HepG2 (cell line): Measurements from ENCODE around the gene DICER1. TPM values are rescaled to one million over a fixed set of nuclear protein-coding genes. Genes with fewer than 3 reads are reported as not detected.

Source experiments
- ATAC-seq: fragments of 200-7000 bp; cut with Tn5 transposase; 3 replicates; pipeline ENCODE4 v1.9.1; 2020; ENCODE audit warnings: mild to moderate bottlenecking, moderate library complexity
- BruUV-seq: library from RNA; stranded (reverse); fragments of 400-500 nt; replicated peaks from 2 replicates; lab custom pipeline; 2021; lab: Mats Ljungman, UMichigan
- CTCF ChIA-PET: fragments of 300-600 bp; formaldehyde crosslinking; extraction: SDS; loops from one replicate; lab custom pipeline; 2021; ENCODE audit warnings: low total read pairs, inconsistent platforms, low intra/inter-chr PET ratio; lab: Yijun Ruan, JAX
- POLR2A ChIA-PET: fragments of 350-600 bp; sonication (Branson Sonifier 250); formaldehyde crosslinking; loops from one replicate; lab custom pipeline; 2020; ENCODE audit warnings: antibody characterized with exemption, inconsistent platforms; lab: Yijun Ruan, JAX
- DNase-seq: peaks from one replicate; pipeline ENCODE4 v3.0.0-alpha.2; 2015; ENCODE audit warnings: low spot score
- FAIRE-seq: peaks from 3 replicates; lab custom pipeline; 2011; peaks lifted over from hg19 to GRCh38; lab: Jason Lieb, UNC
- H2AFZ ChIP-seq: one replicate; pipeline ENCODE4 v1.6.1; 2011; ENCODE audit warnings: low read length, inconsistent platforms
- H3K27ac ChIP-seq: fragments of 300-600 bp; 3 replicates; pipeline ENCODE4 v1.8.0; 2011; ENCODE audit warnings: mixed run types, mild to moderate bottlenecking, mixed read lengths, low read length, inconsistent platforms; ENCODE audit not compliant: insufficient read depth; ENCODE audit errors: extremely low read length
- H3K27me3 ChIP-seq, 2 experiments: fragments of 200-600 bp in 1 of 2; 2 replicates in 1 of 2; 3 replicates in 1 of 2; pipeline versions ENCODE4 v1.6.0 to v1.8.0; 2011; ENCODE audit warnings: low read length in 2 of 2, mild to moderate bottlenecking in 2 of 2, moderate library complexity in 2 of 2, inconsistent platforms in 1 of 2; ENCODE audit not compliant: insufficient read depth in 2 of 2, control insufficient read depth in 1 of 2
- H3K36me3 ChIP-seq, 2 experiments: fragments of 200-600 bp in 1 of 2; replicated peaks in 1 of 2; 2 replicates in 1 of 2; 3 replicates in 1 of 2; pipeline versions ENCODE4 v1.5.1 to v1.8.0; 2011; ENCODE audit warnings: low read length in 2 of 2, inconsistent platforms in 1 of 2; ENCODE audit not compliant: insufficient read depth in 2 of 2, control insufficient read depth in 1 of 2
- H3K4me1 ChIP-seq: 2 replicates; pipeline ENCODE4 v1.5.1; 2012; ENCODE audit warnings: low read length, inconsistent platforms; ENCODE audit not compliant: insufficient read depth
- H3K4me2 ChIP-seq: 2 replicates; pipeline ENCODE4 v1.6.0; 2011; ENCODE audit warnings: low read depth, low read length, inconsistent platforms
- H3K4me3 ChIP-seq, 3 experiments: fragments of 200-600 bp in 1 of 3; sonication (generic), shearing (Covaris generic) in 1 of 3; replicated peaks in 1 of 3; 2 replicates each; pipeline ENCODE4 v1.5.1; 2011 to 2016; ENCODE audit warnings: low read length in 3 of 3, inconsistent platforms in 2 of 3, low read depth in 2 of 3, mild to moderate bottlenecking in 2 of 3, control low read depth in 1 of 3, mixed read lengths in 1 of 3; ENCODE audit not compliant: insufficient read depth in 1 of 3
- H3K79me2 ChIP-seq: one replicate; pipeline ENCODE4 v1.6.1; 2011; ENCODE audit warnings: low read length, inconsistent platforms; ENCODE audit not compliant: insufficient read depth
- H3K9ac ChIP-seq: 2 replicates; pipeline ENCODE4 v1.6.0; 2011; ENCODE audit warnings: mild to moderate bottlenecking, low read depth, low read length, inconsistent platforms; ENCODE audit not compliant: insufficient read depth
- H3K9me3 ChIP-seq: 2 replicates; pipeline ENCODE4 v1.5.1; 2012; ENCODE audit warnings: mild to moderate bottlenecking, low read length
- H4K20me1 ChIP-seq: 2 replicates; pipeline ENCODE4 v1.6.0; 2011; ENCODE audit warnings: inconsistent platforms, mild to moderate bottlenecking, low read length, moderate library complexity; ENCODE audit not compliant: insufficient read depth
- CTCF ChIP-seq: sonication (generic); formaldehyde crosslinking; IDR thresholded peaks from 2 replicates; pipeline ENCODE4 v1.5.0; 2020; ENCODE audit warnings: mild to moderate bottlenecking, missing genetic modification reagents, moderate library complexity
- JARID2 ChIP-seq: sonication (generic); formaldehyde crosslinking; IDR thresholded peaks from 2 replicates; pipeline ENCODE4 v1.8.1; 2023; ENCODE audit warnings: missing genetic modification reagents, inconsistent platforms; ENCODE audit not compliant: insufficient replicate concordance
- KAT8 ChIP-seq: IDR thresholded peaks from 2 replicates; pipeline ENCODE4 v1.6.1; 2016; ENCODE audit warnings: missing genetic modification reagents, missing compliant biosample characterization
- MED8 ChIP-seq: sonication (generic); formaldehyde crosslinking; IDR thresholded peaks from 2 replicates; pipeline ENCODE4 v1.8.1; 2023; ENCODE audit warnings: mild to moderate bottlenecking, missing genetic modification reagents; ENCODE audit not compliant: insufficient replicate concordance
- RARG ChIP-seq: sonication (generic); formaldehyde crosslinking; IDR thresholded peaks from 2 replicates; pipeline ENCODE4 v1.4.0; 2020; ENCODE audit warnings: low read depth, mild to moderate bottlenecking, missing genetic modification reagents
- RBM39 ChIP-seq: fragments of 200-400 bp; formaldehyde crosslinking; IDR thresholded peaks from one replicate; pipeline ENCODE4 v1.6.1; 2018; ENCODE audit warnings: antibody characterized with exemption, mild to moderate bottlenecking, low read depth, low read length; ENCODE audit not compliant: poor library complexity, severe bottlenecking
- RFX3 ChIP-seq: IDR thresholded peaks from 2 replicates; pipeline ENCODE4 v1.6.1; 2016; ENCODE audit warnings: missing biosample characterization, missing genetic modification reagents
- TCF12 ChIP-seq, 2 experiments: fragments of 450-650 bp in 1 of 2; sonication (generic) in 1 of 2; formaldehyde crosslinking in 1 of 2; IDR thresholded peaks; 2 replicates each; pipeline versions ENCODE4 v1.6.1 to v1.8.0; 2017 to 2022; ENCODE audit warnings: antibody characterized with exemption in 1 of 2, mild to moderate bottlenecking in 1 of 2, missing genetic modification reagents in 1 of 2, moderate library complexity in 1 of 2
- ZNF263 ChIP-seq: sonication (generic); formaldehyde crosslinking; IDR thresholded peaks from 2 replicates; pipeline ENCODE4 v1.4.0; 2020; ENCODE audit warnings: missing genetic modification reagents
- ZNF3 ChIP-seq: IDR thresholded peaks from 2 replicates; pipeline ENCODE4 v1.7.0; 2017; ENCODE audit warnings: inconsistent platforms
- ZNF562 ChIP-seq: sonication (generic); formaldehyde crosslinking; IDR thresholded peaks from 2 replicates; pipeline ENCODE4 v1.8.0; 2022; ENCODE audit warnings: missing genetic modification reagents, borderline replicate concordance
- WGBS: methylation state at CpG from one replicate; pipeline ENCODE4 v1.1.6; 2017; ENCODE audit warnings: low lambda C conversion rate; 5-methylcytosine and 5-hydroxymethylcytosine counted together
- in situ Hi-C: cut with HindIII; loops from 2 replicates; pipeline ENCODE4 v1.10.0; 2017; ENCODE audit warnings: low pct_unique_long_range_greater_than_20kb; ENCODE audit not compliant: extremely low pct_ligation_motif_present
- intact Hi-C: fragments of 100-400 bp; cut with micrococcal nuclease; formaldehyde crosslinking; loops from one replicate; pipeline ENCODE4 v1.10.0; 2022; ENCODE audit not compliant: unreplicated experiment
- polyA plus RNA-seq, 8 experiments: library from polyadenylated mRNA; depleted of rRNA in 3 of 8; stranded (reverse) in 7 of 8; unstranded in 1 of 8; fragments of >200 nt; fragmentation: Illumina TruSeq in 4 of 8; extraction: Trizol in 4 of 8; gene quantifications; 2 replicates each; pipeline versions ENCODE4 v1.2.1 to v1.2.3, GENCODE V29; 2011 to 2016; ENCODE audit warnings: low read depth in 4 of 8, missing spikeins in 1 of 8, mixed read lengths in 1 of 8; ENCODE audit not compliant: insufficient read depth in 1 of 8
- total RNA-seq, 5 experiments: library from RNA; depleted of rRNA; stranded (reverse); fragments of >200 nt; fragmentation: Illumina TruSeq; extraction: Trizol; gene quantifications; 2 replicates each; pipeline ENCODE4 v1.2.3, GENCODE V29; 2016; ENCODE audit warnings: low read depth in 1 of 5

The DICER1 gene
- total and polyA plus RNA-seq, 2 of the 13 experiments (the other 11 are each of a cell fraction or from before 2014, with no cell fraction given): 31.8 to 61.9 TPM

DNA sequence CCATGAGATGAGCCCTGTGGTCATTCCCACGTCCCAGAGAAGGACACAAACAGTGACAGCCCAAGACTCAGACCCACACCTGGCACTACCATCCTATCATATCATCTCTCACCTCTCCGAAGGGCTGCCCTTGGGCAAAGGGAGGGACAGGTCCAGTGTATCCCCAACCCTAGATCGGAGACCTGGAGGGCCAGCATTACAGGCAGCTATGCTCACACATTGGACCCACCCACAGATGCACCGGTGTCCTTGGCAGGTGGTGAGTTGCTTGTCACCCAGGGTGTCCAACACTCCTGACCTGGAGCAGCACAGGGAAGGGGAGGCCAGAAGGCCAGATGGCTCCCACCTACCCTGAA is 117.4 kb downstream of the DICER1 start:
- Histone ChIP-seq H3K4me2 (no peak overlapping the region), H4K20me1 (no peaks in the 10 kb centered on the region), H3K9me3 (no peaks in the 10 kb centered on the region), H3K27me3 (peaks cover 10 to 61% of the 10 kb centered on the region in 2 experiments; a peak in 4 of 5 replicates), H3K79me2 (no peaks in the 10 kb centered on the region), H3K4me1 (no peaks in the 10 kb centered on the region), H3K9ac (no peak overlapping the region), H3K27ac (no peak overlapping the region), H3K4me3 (no peak overlapping the region), H3K36me3 (no peaks in the 10 kb centered on the region), H2AFZ (no peak overlapping the region)
- intact Hi-C loops (no loop called here), in situ Hi-C loops (no loop called here)
- CTCF ChIA-PET: no interaction called here
- WGBS: 41% methylated on average over 4 of the region's 4 CpGs
- no TSS peak for BruUV-seq
- FAIRE-seq (no peak), ATAC-seq (no peak), DNase-seq (no peak)
- POLR2A ChIA-PET: no interaction called here
- TF ChIP-seq RBM39 (no peak), JARID2 (CRISPR knock-in tag) (no peak), RARG (CRISPR knock-in tag) (no peak), ZNF562 (no peak), TCF12 (IDR thresholded peaks at IDR 0.05) (no peak), TCF12 (CRISPR knock-in tag; IDR thresholded peaks at IDR 0.05) (no peak), RFX3 (CRISPR knock-in tag) (no peak), KAT8 (CRISPR knock-in tag) (no peak), MED8 (CRISPR knock-in tag) (no peak), CTCF (no peak), ZNF263 (CRISPR knock-in tag) (no peak), ZNF3 (CRISPR knock-in tag) (no peak)
- TF ChIP-seq, all 625 proteins: peak for 0
